NCI-H1048 (cell line): Measurements from ENCODE around the gene EYA3.

Experiments
- DNase-seq: peaks from one replicate; lab custom pipeline; 2025; lab: John Stamatoyannopoulos, UW

The EYA3 gene

GRCh38 chr1:27940870-27941560 is 147.4 kb downstream of the EYA3 start:
- no peak for DNase-seq

DNA sequence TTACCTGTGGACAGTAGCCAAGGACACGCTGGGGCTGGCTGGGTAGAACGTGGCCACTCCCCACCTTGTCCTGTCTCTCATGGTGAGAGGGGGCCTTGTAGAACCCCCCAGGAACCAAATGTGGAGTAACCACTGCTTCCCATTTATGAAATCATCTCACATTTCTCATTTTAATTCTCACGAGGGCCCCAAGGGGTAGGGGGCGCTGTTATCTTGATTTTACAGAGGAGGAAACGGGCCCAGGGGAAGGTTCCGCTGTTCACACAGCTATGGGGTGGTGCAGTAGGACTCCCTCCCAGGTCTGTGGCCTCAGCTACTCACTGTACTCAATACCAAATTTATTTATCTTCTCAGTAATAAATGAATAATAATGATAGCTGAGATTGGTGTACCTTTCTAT is 148.1 kb downstream of the EYA3 start:
- DNase-seq, result no peak

GRCh38 chr1:27938488-27938887 is 149.9 kb downstream of the EYA3 start:
- no peak for DNase-seq

DNA sequence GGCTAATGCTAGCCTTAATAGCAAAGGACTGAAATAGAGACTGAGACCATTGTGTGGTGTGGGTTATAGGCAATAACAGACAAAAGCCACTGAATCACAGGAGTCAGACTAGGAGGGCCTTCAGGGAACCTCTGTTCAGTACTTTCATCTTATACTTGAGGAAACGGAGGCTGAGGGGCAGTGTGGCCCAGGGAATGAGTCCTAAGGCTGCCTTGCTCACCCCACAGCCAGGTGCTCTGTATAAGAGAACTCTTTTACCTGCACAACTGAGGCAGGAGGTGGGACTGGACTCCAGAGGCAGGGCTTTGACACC is 150.9 kb downstream of the EYA3 start:
- no peak for DNase-seq

GRCh38 chr1:27936370-27936769 is 152.0 kb downstream of the EYA3 start:
- DNase-seq, result no peak

- no peak for DNase-seq
These were observed 152.7 kb downstream of the EYA3 start for GRCh38 chr1:27935721-27936120.

- DNase-seq, result no peak
These were observed 153.4 kb downstream of the EYA3 start, which contains the start of gene SMPDL3B for GRCh38 chr1:27934818-27935549. Gene SMPDL3B (plus strand): TSS chr1:27935000. CDS start chr1:27935184, 184 bp downstream.

- DNase-seq, result no peak
These were observed 156.7 kb downstream of the EYA3 start for GRCh38 chr1:27931759-27932158.

GRCh38 chr1:27931184-27931583 is 157.2 kb downstream of the EYA3 start:
- no peak for DNase-seq

DNA sequence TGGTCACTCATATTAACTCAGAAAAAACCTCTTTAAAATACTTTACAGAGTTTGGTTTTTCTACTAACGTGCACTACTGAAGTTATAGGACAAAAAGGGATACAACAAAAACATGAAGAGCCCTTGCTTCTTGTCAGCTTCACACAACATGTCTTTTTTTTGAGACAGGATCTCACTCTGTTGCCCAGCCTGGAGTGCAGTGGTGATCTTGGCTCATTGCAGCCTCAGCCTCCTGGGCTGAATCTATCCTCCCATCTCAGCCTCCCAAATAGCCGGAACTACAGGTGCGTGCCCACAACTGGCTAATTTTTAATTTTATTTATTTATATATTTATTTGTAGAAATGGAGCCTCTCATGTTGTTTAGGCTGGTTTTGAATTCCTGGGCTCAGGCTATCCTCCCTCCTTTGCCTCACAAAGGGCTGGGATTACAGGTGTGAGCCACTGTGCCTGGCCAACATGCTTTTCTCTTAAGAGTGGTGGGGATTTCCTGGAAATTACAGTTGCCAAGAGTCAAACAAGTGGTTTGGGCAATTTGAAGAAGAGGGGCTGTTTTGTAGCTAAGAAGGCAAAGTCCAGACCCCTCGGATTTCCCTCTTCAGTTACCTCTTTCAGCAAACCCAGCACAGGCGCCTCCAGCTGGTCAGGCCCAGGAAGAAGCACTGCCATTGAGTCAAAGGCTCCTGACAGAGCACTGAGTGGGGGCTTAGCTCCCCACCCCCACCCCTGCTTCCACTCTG is 160.0 kb downstream of the EYA3 start:
- DNase-seq, result no peak

DNA sequence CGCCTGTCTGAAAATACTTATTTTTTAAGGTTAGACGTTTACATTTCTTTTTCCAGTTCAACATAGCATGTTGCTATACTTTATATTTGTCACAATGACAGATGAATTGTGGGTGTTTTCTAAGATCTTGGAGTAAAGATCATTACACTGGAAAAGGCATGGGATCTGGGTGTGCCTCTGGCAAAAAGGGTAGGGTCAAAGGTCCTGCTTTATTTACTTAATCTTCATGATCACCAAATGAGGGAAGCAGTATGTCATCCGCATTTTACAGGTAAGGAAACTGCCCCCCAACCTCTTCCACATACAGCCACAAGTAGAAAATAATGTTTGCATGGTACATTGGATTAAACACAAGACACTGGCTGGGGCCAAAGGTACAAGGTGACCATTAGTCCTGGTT is 166.1 kb downstream of the EYA3 start:
- no peak for DNase-seq
